Neural cell (in vitro differentiated cells): ENCODE data around the gene WFDC5. TPM values are rescaled to one million over a fixed set of nuclear protein-coding genes. Genes with fewer than 3 reads are reported as not detected.

Experiments
- H2AFZ ChIP-seq: fragments of 200-600, 300-800 bp; sonication (generic), shearing (Covaris generic); 2 replicates; pipeline ENCODE4 v1.6.0; 2014; ENCODE audit warnings: low read depth, mild to moderate bottlenecking, antibody characterized with exemption, low read length, moderate library complexity
- H3F3A ChIP-seq: fragments of 200-600 bp; shearing (Covaris generic); 2 replicates; pipeline ENCODE4 v1.6.1; 2016; ENCODE audit warnings: mild to moderate bottlenecking, moderate library complexity, mixed read lengths, antibody characterized with exemption, low read length; ENCODE audit not compliant: insufficient read depth, poor library complexity, severe bottlenecking
- H3K27ac ChIP-seq: fragments of 200-600, 300-800 bp; sonication (generic), shearing (Covaris generic); 2 replicates; pipeline ENCODE4 v1.5.1; 2014; ENCODE audit warnings: mild to moderate bottlenecking, low read length, moderate library complexity
- H3K27me3 ChIP-seq: fragments of 300-800, 200-600 bp; sonication (generic), shearing (Covaris generic); 2 replicates; pipeline ENCODE4 v1.6.0; 2014; ENCODE audit warnings: mild to moderate bottlenecking, low read depth, low read length, moderate library complexity; ENCODE audit not compliant: insufficient read depth
- H3K36me3 ChIP-seq: fragments of 300-800, 200-600 bp; sonication (generic), shearing (Covaris generic); 2 replicates; pipeline ENCODE4 v1.5.1; 2014; ENCODE audit warnings: mild to moderate bottlenecking, antibody characterized with exemption, low read length, moderate library complexity; ENCODE audit not compliant: insufficient read depth
- H3K4me2 ChIP-seq: fragments of 300-800, 200-600 bp; sonication (generic), shearing (Covaris generic); 2 replicates; pipeline ENCODE4 v1.6.0; 2014; ENCODE audit warnings: mild to moderate bottlenecking, low read length
- H3K4me3 ChIP-seq: fragments of 300-800, 200-600 bp; sonication (generic), shearing (Covaris generic); 2 replicates; pipeline ENCODE4 v1.5.1; 2014; ENCODE audit warnings: mild to moderate bottlenecking, low read length, moderate library complexity
- H3K79me2 ChIP-seq: fragments of 200-600 bp; shearing (Covaris generic); replicated peaks from 2 replicates; pipeline ENCODE4 v1.6.0; 2014; ENCODE audit warnings: mild to moderate bottlenecking, low read length, moderate library complexity; ENCODE audit not compliant: insufficient read depth
- H3K9ac ChIP-seq: fragments of 300-800, 200-600 bp; sonication (generic), shearing (Covaris generic); 2 replicates; pipeline ENCODE4 v1.6.1; 2016; ENCODE audit warnings: mild to moderate bottlenecking, low read length, mixed read lengths
- H3K9me2 ChIP-seq: fragments of 200-600 bp; shearing (Covaris generic); 2 replicates; pipeline ENCODE4 v1.6.1; 2016; ENCODE audit warnings: mild to moderate bottlenecking, low read length, mixed read lengths; ENCODE audit not compliant: insufficient read depth
- H3K9me3 ChIP-seq: fragments of 200-600, 300-800 bp; sonication (generic), shearing (Covaris generic); 2 replicates; pipeline ENCODE4 v1.6.1; 2016; ENCODE audit warnings: mild to moderate bottlenecking, mixed run types, low read length, moderate library complexity, mixed read lengths
- H4K20me1 ChIP-seq: fragments of 200-600 bp; shearing (Covaris generic); 2 replicates; pipeline ENCODE4 v1.6.1; 2016; ENCODE audit warnings: mild to moderate bottlenecking, mixed run types; ENCODE audit not compliant: insufficient read depth
- CTCF ChIP-seq: fragments of 450-650 bp; IDR thresholded peaks from 2 replicates; pipeline ENCODE4 v1.5.1; 2014; ENCODE audit warnings: antibody characterized with exemption, mild to moderate bottlenecking, moderate library complexity; ENCODE audit not compliant: poor library complexity, severe bottlenecking
- EP300 ChIP-seq: fragments of 450-650 bp; conservative IDR thresholded peaks from 2 replicates; pipeline ENCODE4 v1.6.1; 2014; ENCODE audit warnings: antibody characterized with exemption, mild to moderate bottlenecking, moderate library complexity; ENCODE audit not compliant: poor library complexity, severe bottlenecking
- EZH2 ChIP-seq: fragments of 200-600, 300-800 bp; shearing (Covaris generic), sonication (generic); IDR thresholded peaks from 2 replicates; pipeline ENCODE4 v1.6.1; 2014; ENCODE audit warnings: antibody characterized with exemption, low read length, borderline replicate concordance, mild to moderate bottlenecking; ENCODE audit not compliant: insufficient read depth, poor library complexity, severe bottlenecking
- MXI1 ChIP-seq: fragments of 450-650 bp; conservative IDR thresholded peaks from 2 replicates; pipeline ENCODE4 v1.6.1; 2014; ENCODE audit warnings: antibody characterized with exemption, mild to moderate bottlenecking; ENCODE audit not compliant: poor library complexity, severe bottlenecking
- POLR2AphosphoS5 ChIP-seq: IDR thresholded peaks from 2 replicates; pipeline ENCODE4 v1.6.1; 2012
- RAD21 ChIP-seq: fragments of 450-650 bp; conservative IDR thresholded peaks from 2 replicates; pipeline ENCODE4 v1.6.1; 2014; ENCODE audit warnings: antibody characterized with exemption, mild to moderate bottlenecking, moderate library complexity
- REST ChIP-seq: IDR thresholded peaks from 2 replicates; pipeline ENCODE4 v1.6.1; 2012; ENCODE audit warnings: borderline replicate concordance
- SMC3 ChIP-seq: fragments of 450-650 bp; conservative IDR thresholded peaks from 2 replicates; pipeline ENCODE4 v1.6.1; 2014; ENCODE audit warnings: antibody characterized with exemption, mild to moderate bottlenecking, moderate library complexity; ENCODE audit not compliant: poor library complexity
- TAF1 ChIP-seq: IDR thresholded peaks from 2 replicates; pipeline ENCODE4 v1.6.1; 2012; ENCODE audit warnings: low read depth
- polyA minus RNA-seq: library from RNA; depleted of rRNA, polyadenylated mRNA; stranded (reverse); fragments of >200 nt; gene quantifications from 2 replicates; pipeline ENCODE4 v1.2.3, GENCODE V29; 2014
- polyA plus RNA-seq: library from polyadenylated mRNA; depleted of rRNA; stranded (reverse); fragments of >200 nt; gene quantifications from 2 replicates; pipeline ENCODE4 v1.2.3, GENCODE V29; 2014

The WFDC5 gene
- polyA plus RNA-seq (not detected in 2 replicates), polyA minus RNA-seq (not detected in 2 replicates)

GRCh38 chr20:45114465-45115385 lies at the start of gene WFDC5:
WFDC5 (minus strand) TSS chr20:45115174; CDS start chr20:45115083, 91 bp downstream.
- Histone ChIP-seq H3K9ac (no peak within 1 kb of the TSS), H3K9me2 (no peaks in the 10 kb centered on the region), H3K9me3 (no peaks in the 10 kb centered on the region), H3K79me2 (no peaks in the 10 kb centered on the region), H2AFZ (no peak within 1 kb of the TSS), H3K4me2 (no peak within 1 kb of the TSS), H3F3A (no peaks in the 10 kb centered on the region), H3K27ac (no peak within 1 kb of the TSS), H4K20me1 (no peaks in the 10 kb centered on the region), H3K4me3 (no peak within 1 kb of the TSS), H3K27me3 (no peaks in the 10 kb centered on the region), H3K36me3 (no peaks in the 10 kb centered on the region)
- TF ChIP-seq EP300 = no peak
- no peak for TF ChIP-seq POLR2AphosphoS5
- no peak for TF ChIP-seq RAD21
- no peak for TF ChIP-seq REST
- no peak for TF ChIP-seq SMC3
- TF ChIP-seq TAF1 = no peak
- no peak for TF ChIP-seq MXI1
- TF ChIP-seq EZH2 = no peak
- no peak for TF ChIP-seq CTCF

- no peaks in the 10 kb centered on the region for H3K36me3 ChIP-seq
- H3K4me2 ChIP-seq = no peak overlapping the region
- H3K9me3 ChIP-seq = no peaks in the 10 kb centered on the region
- H3K9me2 ChIP-seq = no peaks in the 10 kb centered on the region
- no peaks in the 10 kb centered on the region for H3F3A ChIP-seq
- no peaks in the 10 kb centered on the region for H4K20me1 ChIP-seq
- H3K4me3 ChIP-seq = no peak overlapping the region
- H3K27me3 ChIP-seq = no peaks in the 10 kb centered on the region
- H3K79me2 ChIP-seq = no peaks in the 10 kb centered on the region
- no peak overlapping the region for H3K27ac ChIP-seq
- TF ChIP-seq CTCF (no peak), POLR2AphosphoS5 (no peak)
- no peak overlapping the region for H3K9ac ChIP-seq
- no peak overlapping the region for H2AFZ ChIP-seq
Measured at GRCh38 chr20:45163083-45163803, 48.3 kb upstream of the WFDC5 start.
